Ovary (tissue), 9 donors: ENCODE results near the gene CPEB4. TPM values are rescaled to one million over a fixed set of nuclear protein-coding genes. Genes with fewer than 3 reads are reported as not detected.

Source experiments
- DNase-seq, 5 donors: peaks; one replicate each; pipeline ENCODE4 v3.0.0-alpha.2; 2019 to 2020
- H3K27ac ChIP-seq, 2 donors: fragments of 200-600 bp; one replicate each; pipeline versions ENCODE4 v1.5.1 to v1.8.0; 2019 to 2022
- H3K27me3 ChIP-seq: fragments of 200-600 bp; one replicate; pipeline ENCODE4 v1.8.0; 2022
- H3K36me3 ChIP-seq: fragments of 200-600 bp; sonication (generic); one replicate; pipeline ENCODE4 v1.5.1; 2019
- H3K4me1 ChIP-seq: one replicate; pipeline ENCODE4 v1.8.1; 2013; ENCODE audit warnings: mild to moderate bottlenecking, moderate library complexity; ENCODE audit not compliant: insufficient read depth
- H3K4me3 ChIP-seq: fragments of 200-600 bp; sonication (generic); one replicate; pipeline ENCODE4 v1.5.1; 2017
- H3K9me3 ChIP-seq, 2 donors: fragments of 200-600 bp in 1 of 2; sonication (generic) in 1 of 2; one replicate each; pipeline versions ENCODE4 v1.5.1 to v1.8.1; 2013 to 2019; ENCODE audit warnings: mild to moderate bottlenecking in 1 of 2, moderate library complexity in 1 of 2
- CTCF ChIP-seq, 3 donors: fragments of 450-650 bp in 2 of 3; fragments of 200-600 bp in 1 of 3; IDR thresholded peaks; one replicate each; pipeline versions ENCODE4 v1.5.1 to v1.8.0; 2016 to 2022; ENCODE audit warnings: antibody characterized with exemption in 3 of 3, mild to moderate bottlenecking in 1 of 3
- EP300 ChIP-seq: sonication (generic); formaldehyde crosslinking; IDR thresholded peaks from one replicate; pipeline ENCODE4 v1.6.1; 2017; ENCODE audit warnings: antibody characterized with exemption
- POLR2A ChIP-seq: fragments of 450-650 bp; IDR thresholded peaks from one replicate; pipeline ENCODE4 v1.6.1; 2017; ENCODE audit warnings: antibody characterized with exemption, mild to moderate bottlenecking, moderate library complexity
- WGBS, 3 donors: extraction: QIAGEN DNeasy Blood & Tissue Kit in 1 of 3; methylation state at CpG; one replicate each; pipeline versions ENCODE4 v1.1.5 to v1.1.7; 2013 to 2017; 5-methylcytosine and 5-hydroxymethylcytosine counted together
- intact Hi-C, 4 donors: fragments of 100-400 bp; cut with DNase I; formaldehyde crosslinking; loops; one replicate each; pipeline versions ENCODE4 v1.11.0 to v1.15.1; 2022 to 2023
- polyA plus RNA-seq, 2 donors: library from polyadenylated mRNA; stranded (reverse); fragments of 200-250 nt in 1 of 2; fragments of 350-450 nt in 1 of 2; fragmentation: Illumina TruSeq in 1 of 2; extraction: RNeasy Lipid Tissue Mini Kit (QIAGEN cat#74804) in 1 of 2; gene quantifications; one replicate each; pipeline ENCODE4 v1.2.3, GENCODE V29; 2013 to 2014
- total RNA-seq, 7 donors: library from RNA; depleted of rRNA in 2 of 7; stranded (reverse); fragments of >200 nt in 2 of 7; fragmentation: NEBNext Ultra II Directional in 3 of 7; extraction: Animal tissue kit (Norgen Biotek cat#: 25700) in 3 of 7; gene quantifications; one replicate each; pipeline versions ENCODE4 v1.1.0 to v1.2.4, GENCODE V29; 2016 to 2023
- donor health status: DM: no; HTN: no; CAD: no; lungs with moderate emphysema.
- donor health status: DM: no; HTN: no; CAD: no.
- donor health status: Bipolar disorder and iron deficiency.
- donor health status: DM: yes; HTN: yes; CAD: no.
- donor health status: DM: no; HTN: no; CAD: no.
- donor health status: DM: yes; HTN: yes; CAD: no.

CPEB4 gene
- total and polyA plus RNA-seq, 9 donors: 7.2 to 50.1 (median 23.2) TPM

GRCh38 chr5:173920866-173921555 is 32.9 kb downstream of the CPEB4 start:
- H3K4me3 ChIP-seq: no peak overlapping the region
- peaks cover 14% of the 10 kb centered on the region for H3K4me1 ChIP-seq
- peak overlapping the region in 1 of 2 donors; percentile 23 for H3K27ac ChIP-seq
- TF ChIP-seq POLR2A: no peak
- TF ChIP-seq EP300: no peak
- no peak for TF ChIP-seq CTCF (IDR thresholded peaks at IDR 0.05)
- no peaks in the 10 kb centered on the region for H3K9me3 ChIP-seq
- intact Hi-C loops: no loop called here
- no peak for DNase-seq
- no peaks in the 10 kb centered on the region for H3K27me3 ChIP-seq
- no peaks in the 10 kb centered on the region for H3K36me3 ChIP-seq
- 30 to 49% (median 33%) methylated on average over 3 of the region's 3 CpGs for WGBS, 3 donors

DNA sequence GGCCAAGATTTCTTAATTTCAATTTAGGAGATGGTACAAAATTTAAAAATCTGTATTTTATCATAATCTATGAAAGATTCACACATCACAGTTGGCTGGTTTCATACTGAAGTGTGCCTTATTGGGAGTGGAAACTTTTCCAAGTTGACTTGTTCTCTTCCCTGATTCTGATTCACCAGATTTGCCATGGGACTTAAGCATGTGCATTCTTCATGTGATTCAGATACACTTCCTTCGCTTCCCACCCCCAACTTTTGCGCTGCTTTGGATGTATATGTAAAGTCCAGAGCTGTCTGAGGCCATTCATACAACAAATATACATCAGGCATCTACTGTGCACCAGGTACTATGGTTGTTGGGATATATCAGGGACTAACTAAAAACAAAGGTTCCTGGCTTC is 34.4 kb downstream of the CPEB4 start:
- TF ChIP-seq POLR2A (no peak), CTCF (IDR thresholded peaks at IDR 0.05) (no peak), EP300 (no peak)
- Histone ChIP-seq H3K4me3 (no peak overlapping the region), H3K27ac (peak overlapping the region in 1 of 2 donors; percentile 23), H3K36me3 (no peaks in the 10 kb centered on the region), H3K4me1 (peaks cover 14% of the 10 kb centered on the region), H3K9me3 (no peaks in the 10 kb centered on the region), H3K27me3 (no peaks in the 10 kb centered on the region)
- 96 to 99% (median 98%) methylated on average over 2 of the region's 2 CpGs for WGBS, 3 donors
- intact Hi-C loops: no loop called here
- no peak for DNase-seq

DNA sequence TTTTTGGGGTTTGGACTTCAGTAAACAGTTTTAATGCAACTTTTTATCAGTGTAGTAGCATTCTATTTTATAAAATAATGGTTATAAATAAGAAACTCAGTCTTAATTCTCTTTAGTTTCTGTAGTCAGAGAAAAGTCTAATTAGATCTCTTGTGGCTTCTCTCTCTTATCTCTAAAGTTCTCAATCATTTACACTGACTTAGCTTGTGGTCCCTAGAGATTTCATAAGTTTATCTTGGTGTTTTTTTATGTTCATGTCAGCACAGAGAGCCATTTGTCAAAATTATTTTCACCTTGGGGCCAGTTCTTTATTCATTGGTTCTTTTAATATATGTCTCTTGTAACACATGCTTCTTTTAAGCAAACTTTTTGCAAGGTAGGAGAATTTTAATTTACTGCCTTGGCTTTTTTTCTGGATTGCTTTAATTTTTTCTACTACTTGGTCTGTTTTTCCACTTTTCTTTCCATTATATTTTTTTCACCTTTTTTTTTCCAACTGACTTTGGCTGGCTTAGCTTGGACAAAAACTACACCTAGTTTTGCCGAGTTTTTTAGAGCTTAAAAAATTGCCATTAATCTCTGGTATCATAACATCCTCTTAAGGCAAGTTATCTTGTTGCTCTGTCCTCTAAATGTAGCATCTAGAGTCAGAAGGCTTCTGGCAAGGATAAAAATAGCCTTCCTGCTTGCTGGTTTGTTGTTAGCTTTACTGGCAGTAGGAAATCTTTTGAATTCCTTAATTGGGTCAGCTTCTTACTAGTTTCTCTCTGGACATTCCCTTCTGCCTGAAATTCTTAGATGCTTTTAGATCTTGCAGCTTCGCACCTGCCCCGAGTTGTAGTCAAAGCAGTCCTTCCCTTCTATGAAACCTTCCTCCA is 35.3 kb downstream of the CPEB4 start:
- intact Hi-C loops: no loop called here
- peaks cover 14% of the 10 kb centered on the region for H3K4me1 ChIP-seq
- TF ChIP-seq EP300: peak; percentile 57
- no peak for TF ChIP-seq CTCF (IDR thresholded peaks at IDR 0.05)
- H3K27me3 ChIP-seq: no peaks in the 10 kb centered on the region
- WGBS, 3 donors: 9 to 19% (median 13%) methylated on average over 3 of the region's 3 CpGs
- DNase-seq: no peak
- H3K9me3 ChIP-seq: no peaks in the 10 kb centered on the region
- H3K4me3 ChIP-seq: no peak overlapping the region
- H3K27ac ChIP-seq: peak overlapping the region in 1 of 2 donors; percentile 8
- H3K36me3 ChIP-seq: no peaks in the 10 kb centered on the region

- H3K9me3 ChIP-seq: no peaks in the 10 kb centered on the region
- no peaks in the 10 kb centered on the region for H3K27me3 ChIP-seq
- no peak for DNase-seq
- intact Hi-C loops: no loop called here
- H3K36me3 ChIP-seq: no peaks in the 10 kb centered on the region
- H3K4me1 ChIP-seq: peaks cover 14% of the 10 kb centered on the region
- TF ChIP-seq EP300 (no peak), CTCF (IDR thresholded peaks at IDR 0.05) (no peak)
- peak overlapping the region in 1 of 2 donors; percentile 8 for H3K27ac ChIP-seq
- no peak overlapping the region for H3K4me3 ChIP-seq
Measured at GRCh38 chr5:173924899-173925298, 36.8 kb downstream of the CPEB4 start.
